CD4-positive, alpha-beta T cell treated with Interleukin-21 for 1 hour (primary cell): ENCODE data around the gene OOSP4A.

Experiments
- DNase-seq: peaks from one replicate; pipeline ENCODE4 v3.0.0-alpha.2; 2020

OOSP4A gene

DNA sequence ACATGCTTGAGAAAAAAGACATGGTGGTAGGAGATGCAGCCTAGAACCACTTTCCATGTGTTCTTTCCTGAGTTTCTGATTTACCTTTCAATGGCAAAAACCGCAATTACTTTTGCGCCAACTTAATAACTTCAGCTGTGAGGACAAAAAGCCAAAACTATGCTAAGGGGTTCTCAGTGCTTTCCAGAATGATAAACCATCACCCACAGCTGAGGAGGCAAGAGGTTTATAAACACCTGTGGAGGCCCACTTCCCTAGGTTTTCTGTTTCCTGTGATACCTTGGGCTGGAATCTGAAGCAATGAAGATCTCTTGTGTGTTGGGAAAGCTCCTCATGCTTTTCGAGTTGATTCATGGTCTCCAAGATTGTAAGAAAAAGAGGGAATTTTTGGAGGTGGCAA lies at the start of gene OOSP4A:
TSS of gene OOSP4A (plus strand) at position 301 of the 400 bp plus-strand sequence. CDS start at position 301, 0 bp downstream.
- DNase-seq = no peak

DNA sequence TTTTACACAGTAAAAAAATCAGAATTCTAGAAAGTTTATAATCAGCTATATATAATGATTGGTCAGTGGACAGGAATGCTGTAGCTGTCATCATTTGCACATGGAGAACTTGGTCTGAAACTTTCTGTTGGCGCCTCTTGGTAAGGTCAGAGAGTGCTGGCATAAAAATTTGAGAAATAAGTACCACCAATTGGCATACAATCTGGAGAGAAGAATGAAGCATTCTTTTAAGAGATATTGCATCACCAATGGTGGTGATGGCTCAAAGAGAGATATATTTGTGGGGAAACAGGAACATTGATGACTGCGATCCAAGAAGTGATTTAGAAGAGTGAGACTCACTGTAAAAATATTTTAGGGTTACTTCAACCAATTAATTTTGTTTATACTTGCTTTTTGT lies 45.4 kb upstream of the OOSP4A start:
- DNase-seq = no peak

DNA sequence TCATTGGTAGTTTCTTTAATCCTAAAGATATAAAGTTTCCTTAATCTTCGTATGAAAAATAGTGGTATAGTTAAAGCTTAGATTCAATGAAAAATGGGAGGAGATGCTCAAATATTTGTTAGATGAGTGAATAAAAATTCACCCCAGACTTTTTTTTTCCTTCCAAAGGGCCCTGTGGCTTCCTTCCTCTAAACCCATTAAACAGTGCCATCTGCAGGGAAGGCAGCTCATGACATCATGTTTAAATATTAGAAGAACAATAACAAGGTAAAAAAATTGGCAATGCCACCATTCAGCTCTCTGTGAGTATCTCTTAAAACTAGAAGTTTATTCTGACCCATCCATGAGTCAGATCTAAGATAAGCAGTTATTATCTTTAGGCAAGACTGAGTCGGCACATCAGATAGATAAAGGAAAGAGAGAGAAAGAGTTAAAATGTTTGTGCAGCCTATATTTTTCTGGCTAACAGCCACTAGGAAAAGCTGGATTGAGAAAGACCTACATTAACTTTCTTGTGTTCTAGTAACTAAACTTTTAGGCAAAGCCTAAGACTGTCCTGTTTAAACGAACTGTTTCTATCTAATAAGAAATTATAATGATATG lies 44.7 kb upstream of the OOSP4A start:
- peak; percentile 28 for DNase-seq

DNA sequence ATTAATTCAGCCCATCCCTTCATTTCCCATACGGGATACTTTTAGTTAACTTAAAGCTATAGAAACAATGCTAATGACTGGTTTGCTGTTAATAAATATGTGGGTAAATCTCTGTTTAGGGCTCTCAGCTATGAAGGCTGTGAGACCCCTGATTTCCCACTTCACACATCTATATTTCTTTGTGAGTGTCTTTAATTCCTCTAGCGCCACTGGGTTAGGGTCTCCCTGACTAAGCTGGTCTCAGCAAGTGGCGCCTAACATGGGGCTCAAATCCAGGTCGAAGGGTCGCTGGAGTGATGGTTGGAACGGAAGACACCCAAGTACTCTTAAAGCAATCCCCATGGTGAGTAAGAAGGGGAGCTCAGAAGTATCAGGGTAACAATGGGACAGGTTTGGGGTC lies 40.0 kb upstream of the OOSP4A start:
- no peak for DNase-seq

DNA sequence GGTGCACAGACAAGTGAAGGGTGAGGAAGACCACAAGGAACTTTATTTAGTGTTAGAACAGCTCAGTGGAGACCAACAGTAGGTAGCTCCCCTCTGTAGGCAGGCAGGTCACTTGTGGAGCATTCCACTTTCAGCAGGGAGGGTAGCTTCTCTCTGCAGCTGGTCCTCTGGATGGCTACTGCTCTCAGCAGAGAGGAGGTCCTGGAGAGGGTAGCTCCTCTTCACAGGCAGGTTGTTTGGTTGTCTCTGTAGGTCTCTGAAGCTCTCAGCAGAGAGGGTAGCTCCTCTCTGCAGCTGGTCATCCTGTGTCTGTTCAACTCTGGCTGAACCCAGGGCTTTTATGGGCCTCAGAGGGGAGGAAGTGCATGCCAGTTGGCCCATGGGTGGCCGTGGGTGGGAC lies 32.1 kb upstream of the OOSP4A start:
- DNase-seq = no peak

- DNase-seq = no peak
Measured at GRCh38 chr11:59938132-59938531, 25.7 kb upstream of the OOSP4A start, which contains the start of gene OOSP1. Gene OOSP1 (plus strand): TSS chr11:59938432. CDS start chr11:59938455, 23 bp downstream.

GRCh38 chr11:59938718-59939117 lies 25.1 kb upstream of the OOSP4A start:
- DNase-seq = no peak

DNA sequence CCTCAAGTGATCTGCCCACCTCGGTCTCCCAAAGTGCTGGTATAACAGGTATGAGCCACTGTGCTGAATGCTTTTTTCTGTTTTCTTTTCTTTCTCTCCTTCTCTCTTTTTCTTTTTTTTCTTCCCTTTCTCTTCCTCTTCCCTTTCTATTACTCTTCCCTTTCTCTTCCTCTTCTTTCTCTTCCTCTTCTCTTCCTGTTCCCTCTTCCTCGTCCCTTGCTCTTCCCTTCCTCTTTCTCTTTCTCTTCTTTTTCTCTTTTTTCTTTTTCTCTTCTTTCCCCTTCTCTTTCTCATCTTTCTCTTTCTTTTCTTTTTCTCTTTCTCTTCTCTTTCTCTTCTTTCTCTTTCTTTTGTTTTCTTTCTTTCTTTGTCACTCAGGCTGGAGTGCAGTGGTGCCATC lies 24.4 kb upstream of the OOSP4A start:
- DNase-seq = no peak

GRCh38 chr11:59941091-59941490 lies 22.7 kb upstream of the OOSP4A start:
- no peak for DNase-seq

DNA sequence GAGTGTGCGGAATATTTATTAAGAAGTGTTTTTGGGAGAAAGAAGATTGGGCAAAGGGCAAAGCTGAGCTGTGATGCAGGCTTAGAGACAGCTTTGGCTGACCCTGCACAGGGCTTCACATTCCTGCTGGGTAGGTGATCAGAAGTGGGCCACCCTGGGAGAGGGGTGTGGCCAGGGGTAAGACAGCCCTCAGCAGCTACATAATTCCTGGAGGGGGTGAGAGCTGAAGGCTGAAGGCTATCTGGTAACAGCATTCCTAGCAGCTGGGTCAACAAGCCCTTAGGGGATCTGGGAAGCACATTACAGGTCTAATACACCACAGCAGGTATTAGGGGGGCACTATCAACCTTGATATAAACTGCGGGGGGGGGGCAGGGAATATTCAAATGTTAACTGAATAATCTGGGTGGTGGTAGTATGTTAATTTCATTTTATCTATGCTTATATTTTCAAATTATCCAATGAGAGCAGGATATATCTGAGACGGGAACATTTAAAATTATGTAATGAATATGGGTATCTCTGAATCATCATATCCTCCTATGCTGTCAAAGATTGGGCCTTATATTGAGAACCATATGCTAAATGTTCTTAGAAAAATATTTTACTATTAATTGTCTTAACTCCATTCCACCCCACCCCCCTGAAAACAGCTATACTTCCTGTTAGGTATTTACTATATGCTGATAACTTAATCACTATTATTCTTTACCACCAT lies 19.7 kb upstream of the OOSP4A start:
- no peak for DNase-seq

GRCh38 chr11:59944720-59945119 lies 19.1 kb upstream of the OOSP4A start:
- no peak for DNase-seq

DNA sequence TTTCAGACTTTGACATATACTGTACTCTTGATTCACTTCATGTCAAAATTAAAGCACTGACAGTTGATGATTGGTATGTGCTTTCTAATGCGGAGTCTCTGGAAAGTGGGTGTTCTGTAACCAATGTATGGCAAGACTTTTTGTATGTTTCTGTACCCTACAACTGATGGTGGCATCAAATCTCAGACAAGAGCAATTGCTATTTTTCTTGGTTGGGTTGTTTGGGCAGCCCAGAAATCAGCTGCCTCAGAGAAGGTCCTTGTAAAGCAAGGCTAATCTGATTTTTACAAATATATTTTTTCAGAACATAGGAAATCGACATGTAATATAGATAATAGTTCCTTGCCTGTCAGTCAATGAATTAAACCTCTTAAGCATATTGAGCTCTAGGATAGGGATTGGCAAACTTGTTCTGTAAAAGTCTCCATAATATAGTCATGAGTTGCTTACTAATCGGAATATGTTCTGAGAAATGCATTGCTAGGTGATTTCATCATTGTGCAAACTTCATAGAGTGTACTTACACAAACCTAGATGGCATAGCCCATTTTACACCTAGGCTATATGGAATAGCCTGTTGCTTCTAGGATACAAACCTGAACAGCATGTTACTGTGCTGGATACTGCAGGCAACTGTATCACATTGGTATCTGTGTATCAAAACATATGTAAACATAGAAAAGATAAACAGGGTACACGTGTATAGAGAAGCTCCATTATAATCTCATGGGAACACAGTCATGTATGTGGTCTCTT lies 10.2 kb upstream of the OOSP4A start:
- no peak for DNase-seq

GRCh38 chr11:59954219-59954847 lies 9.5 kb upstream of the OOSP4A start:
- DNase-seq = no peak

DNA sequence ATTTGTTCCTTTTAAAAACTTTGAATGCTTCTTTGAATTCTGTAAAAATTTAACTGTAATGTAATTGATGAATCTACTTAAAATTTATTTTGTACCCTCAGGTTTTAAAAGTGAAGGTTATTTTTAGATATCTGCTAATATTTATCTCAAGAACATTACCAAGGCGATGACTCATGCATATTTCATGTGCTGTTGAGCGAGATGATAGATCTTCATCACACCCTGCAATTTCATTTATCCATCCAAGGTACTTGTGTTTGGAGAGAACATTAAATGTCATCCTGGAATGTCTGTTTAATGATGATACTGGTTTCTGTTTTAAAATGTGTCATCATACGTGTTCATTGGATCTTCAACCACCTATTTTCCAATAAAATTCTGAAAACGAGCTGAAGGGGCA lies 6.7 kb upstream of the OOSP4A start:
- no peak for DNase-seq

GRCh38 chr11:59960502-59961381 lies 3.1 kb upstream of the OOSP4A start:
- DNase-seq = no peak

- DNase-seq = no peak
Measured at GRCh38 chr11:59962107-59962482, 1.7 kb upstream of the OOSP4A start.

DNA sequence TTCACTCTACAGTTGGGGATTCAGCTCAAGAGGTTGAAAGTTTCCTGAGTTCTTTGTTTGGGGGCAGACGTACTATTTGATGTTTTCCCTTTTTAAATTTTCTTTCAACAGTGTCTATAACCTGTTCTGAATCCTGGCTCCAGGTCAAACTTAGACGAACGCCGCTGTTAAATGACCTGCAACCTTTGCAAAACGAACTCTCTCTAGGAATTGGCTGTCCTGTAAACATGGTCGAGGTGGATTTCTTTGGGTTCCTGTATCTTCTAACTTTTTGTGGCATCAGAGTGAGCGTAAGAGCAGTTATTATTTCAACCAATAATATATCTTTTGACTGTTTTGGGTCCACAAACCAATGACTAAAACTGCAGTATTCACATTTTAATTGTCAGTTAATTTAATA lies 1.6 kb downstream of the OOSP4A start:
- DNase-seq = no peak

GRCh38 chr11:59966201-59966600 lies 2.4 kb downstream of the OOSP4A start:
- no peak for DNase-seq

DNA sequence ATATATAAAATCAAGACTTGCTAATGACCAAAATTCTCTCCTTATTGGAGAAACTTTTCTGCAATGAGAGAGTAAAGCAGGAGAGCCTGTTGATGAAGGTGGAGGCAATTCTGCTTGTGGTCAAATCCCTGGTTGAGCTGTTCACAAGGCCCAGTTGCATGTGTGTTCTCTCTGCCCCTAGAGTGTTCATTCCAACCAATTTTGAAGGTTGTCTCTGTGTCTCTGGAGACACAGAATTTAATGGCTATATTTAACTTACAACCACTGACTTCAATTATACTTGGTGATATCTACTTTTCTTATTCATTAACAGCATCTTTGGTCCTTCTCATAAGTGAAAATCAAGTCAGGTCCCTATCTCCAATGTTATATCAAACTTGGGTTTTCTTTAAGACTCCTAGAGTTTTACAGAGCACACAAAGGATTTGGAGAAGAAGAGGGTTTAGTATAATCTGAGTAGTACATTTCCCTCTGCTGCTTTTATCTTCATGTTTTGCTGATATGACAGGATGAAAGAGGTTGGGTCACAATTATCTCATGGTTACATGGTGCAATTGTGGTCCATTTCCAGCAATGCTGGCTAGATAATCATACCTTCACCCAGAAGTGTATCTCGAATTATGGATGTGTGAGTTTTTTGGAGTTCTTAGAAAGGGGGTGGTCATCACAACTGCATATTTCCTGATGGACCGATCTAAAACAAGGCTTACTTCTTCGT lies 4.0 kb downstream of the OOSP4A start:
- DNase-seq = no peak

DNA sequence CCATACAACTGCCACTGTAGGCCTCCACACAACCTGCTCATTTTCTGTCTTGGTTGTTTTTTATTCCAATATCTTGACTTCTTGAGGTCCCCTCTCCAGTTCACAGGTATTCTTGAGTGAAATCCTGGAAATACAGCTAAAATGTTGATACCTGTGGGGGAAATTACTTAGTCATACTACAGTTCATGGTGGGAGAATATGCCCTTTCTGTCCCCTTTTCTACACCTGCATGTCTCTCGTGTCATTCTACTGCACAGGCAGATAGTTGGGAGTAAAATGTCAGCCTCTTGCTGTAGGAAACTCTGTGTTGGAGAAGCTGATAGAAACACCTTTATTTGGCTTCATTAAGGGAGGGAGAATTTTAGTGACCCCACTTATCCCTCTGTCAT lies 4.6 kb downstream of the OOSP4A start:
- DNase-seq = no peak

- DNase-seq = no peak
Measured at GRCh38 chr11:59973097-59973496, 9.3 kb downstream of the OOSP4A start.
